ENCODE data around the gene FSTL4.
"Not testable (repeated sequence)": the region's sequence is repeated elsewhere in the genome, so short reads cannot be mapped to it uniquely, and the experiment has no call there.

Gene FSTL4

DNA sequence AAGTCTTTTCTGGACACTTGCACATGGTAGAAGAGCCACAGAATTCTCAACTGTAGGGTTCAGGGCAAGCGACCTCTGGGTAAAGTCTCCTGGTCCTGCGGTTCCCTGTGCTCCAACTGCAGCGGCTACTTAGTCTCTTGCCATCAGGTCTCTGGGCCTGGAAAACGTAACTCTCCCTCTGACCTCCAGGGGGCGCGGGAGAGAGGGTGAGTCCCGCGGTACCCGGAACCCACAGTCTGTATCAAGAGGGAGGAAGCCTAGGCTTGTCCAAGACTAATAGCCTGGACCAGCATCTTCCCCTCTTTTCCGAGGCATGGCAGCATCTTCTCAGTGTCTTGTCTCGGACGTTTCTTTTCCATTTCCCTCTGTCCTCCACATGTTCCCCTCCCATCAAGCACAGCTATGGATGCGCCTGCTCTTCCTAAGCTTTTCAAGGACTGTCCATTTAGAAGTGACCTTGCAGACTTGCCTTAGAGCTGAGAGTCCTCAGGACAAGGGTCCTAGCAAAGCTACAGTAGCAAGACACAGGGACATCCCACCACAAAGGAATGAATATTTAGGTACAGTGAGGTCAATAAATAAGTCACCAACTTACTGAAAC is 59.3 kb downstream of the FSTL4 start:
- peak; percentile 4 for DNase-seq (ENCODE audit: low read depth)

DNA sequence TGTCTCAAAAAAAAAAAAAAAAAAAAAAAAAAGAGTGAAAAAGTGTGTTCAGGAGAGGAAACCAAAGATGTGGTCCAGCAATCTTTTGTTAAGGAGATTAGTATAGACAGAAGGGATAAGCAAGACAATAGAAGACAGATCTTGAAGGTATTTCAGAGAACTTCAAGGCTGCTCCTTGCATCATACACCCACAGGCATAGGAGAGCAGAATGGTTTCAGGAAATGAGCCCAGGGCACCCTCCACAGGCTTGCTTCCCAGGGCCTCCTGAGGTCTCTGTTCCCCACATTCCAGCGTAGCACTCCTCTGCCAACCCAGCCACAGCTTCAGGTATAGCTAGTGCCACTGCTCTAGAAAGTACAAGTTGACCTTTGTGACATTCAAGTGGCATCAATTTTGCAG is 65.8 kb downstream of the FSTL4 start:
- no peak for DNase-seq (ENCODE audit: low read depth)

DNA sequence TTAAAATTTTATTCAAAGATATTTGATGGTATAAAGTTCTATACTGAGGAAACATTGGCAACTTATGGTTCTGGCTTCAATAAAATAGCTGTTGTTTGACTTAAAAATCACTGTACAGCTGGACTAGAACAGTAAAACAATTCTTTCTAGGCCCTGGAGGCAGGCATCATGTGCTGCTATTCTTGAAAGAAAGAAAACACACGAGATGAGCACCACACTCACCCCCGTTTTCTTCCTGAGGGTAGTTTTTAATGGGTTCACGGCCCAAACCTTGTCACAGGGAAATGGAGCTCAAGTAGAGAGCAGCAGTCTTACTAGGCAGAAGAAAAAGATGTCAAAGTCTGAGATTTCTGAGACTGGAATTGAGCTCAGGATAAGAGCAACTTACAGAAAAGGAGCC is 68.0 kb downstream of the FSTL4 start:
- no peak for DNase-seq (ENCODE audit: low read depth)

DNA sequence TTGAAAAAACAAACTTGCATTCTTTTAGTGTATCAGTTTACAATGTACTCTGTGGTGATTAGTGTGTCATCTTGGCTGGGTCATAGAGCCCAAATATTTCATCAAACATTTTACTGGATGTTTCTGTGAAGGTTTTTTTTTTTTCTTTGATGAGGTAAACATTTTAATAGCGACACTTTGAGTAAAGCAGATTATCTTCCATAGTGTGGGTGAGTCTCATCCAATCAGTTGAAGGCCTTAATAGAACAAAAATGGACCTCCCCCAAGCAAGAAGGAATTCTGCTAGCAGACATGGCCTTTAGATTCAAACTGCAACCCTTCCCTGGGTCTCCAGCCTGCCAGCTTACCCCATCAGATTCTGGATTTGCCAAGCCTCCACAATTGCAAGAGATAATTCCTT is 72.5 kb downstream of the FSTL4 start:
- no peak for DNase-seq (ENCODE audit: low read depth)

DNA sequence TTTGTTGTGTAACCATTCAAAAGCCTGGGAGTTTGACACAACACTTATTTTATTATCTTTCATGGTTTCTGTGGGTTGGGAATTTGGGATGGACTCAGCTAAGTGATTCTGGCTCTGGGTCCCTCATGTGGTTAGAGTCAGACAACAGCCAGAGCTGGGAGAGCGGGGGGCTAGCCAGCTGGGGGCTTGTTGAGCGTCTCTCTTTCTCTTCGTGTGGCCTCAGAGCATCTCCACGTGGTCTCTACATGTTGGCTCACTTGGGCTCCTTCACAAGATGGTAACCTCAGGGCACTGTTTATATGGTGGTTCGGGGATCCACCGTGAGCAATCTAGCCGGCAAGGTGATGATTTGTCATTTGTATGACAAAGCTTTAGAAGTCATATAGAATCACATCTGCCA is 73.6 kb downstream of the FSTL4 start:
- no peak for DNase-seq (ENCODE audit: low read depth)

DNA sequence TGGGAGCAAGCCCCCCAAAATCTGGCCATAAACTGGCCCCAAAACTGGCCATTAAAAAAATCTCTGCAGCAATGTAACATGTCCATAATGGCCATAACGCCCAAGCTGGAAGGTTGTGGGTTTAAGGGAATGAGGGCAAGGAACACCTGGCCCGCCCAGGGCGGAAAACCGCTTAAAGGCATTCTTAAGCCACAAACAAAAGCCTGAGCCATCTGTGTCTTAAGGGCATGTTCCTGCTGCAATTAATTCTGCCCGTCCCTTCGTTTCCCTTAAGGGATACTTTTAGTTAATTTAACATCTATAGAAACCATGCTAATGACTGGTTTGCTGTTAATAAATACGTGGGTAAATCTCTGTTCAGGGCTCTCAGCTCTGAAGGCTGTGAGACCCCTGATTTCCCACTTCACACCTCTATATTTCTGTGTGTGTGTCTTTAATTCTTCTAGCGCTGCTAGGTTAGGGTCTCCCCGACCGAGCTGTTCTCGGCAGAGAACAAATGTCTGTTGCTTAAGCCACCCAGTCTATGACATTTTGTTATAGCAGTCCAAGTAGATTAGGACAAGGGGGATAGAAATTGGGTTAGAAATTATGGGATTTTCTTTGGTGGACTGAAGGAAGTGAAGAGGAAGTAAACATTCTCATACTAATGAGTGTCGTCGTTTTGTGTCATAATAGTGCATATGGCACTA is 77.0 kb downstream of the FSTL4 start:
- DNase-seq (ENCODE audit: low read depth): not testable (repeated sequence)

DNA sequence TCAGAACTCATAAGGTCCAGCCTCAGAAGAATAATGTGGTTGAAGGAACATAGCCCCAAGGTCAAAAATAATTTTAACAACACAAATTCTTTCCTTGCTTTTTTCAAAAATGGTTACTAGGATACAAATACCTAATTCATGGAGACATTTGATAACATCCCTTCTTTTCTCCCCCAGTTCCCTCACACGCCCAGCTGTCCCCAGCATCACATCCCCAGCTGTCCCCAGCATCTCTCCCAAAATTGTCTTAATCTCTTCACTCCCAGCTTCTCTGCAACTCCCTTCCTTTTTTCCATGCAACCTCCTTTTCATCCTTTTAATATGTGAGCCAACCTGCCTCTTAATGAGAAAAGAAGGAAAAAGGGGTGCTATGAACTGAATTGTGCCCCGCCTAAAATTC is 77.8 kb downstream of the FSTL4 start:
- DNase-seq (ENCODE audit: low read depth): no peak

DNA sequence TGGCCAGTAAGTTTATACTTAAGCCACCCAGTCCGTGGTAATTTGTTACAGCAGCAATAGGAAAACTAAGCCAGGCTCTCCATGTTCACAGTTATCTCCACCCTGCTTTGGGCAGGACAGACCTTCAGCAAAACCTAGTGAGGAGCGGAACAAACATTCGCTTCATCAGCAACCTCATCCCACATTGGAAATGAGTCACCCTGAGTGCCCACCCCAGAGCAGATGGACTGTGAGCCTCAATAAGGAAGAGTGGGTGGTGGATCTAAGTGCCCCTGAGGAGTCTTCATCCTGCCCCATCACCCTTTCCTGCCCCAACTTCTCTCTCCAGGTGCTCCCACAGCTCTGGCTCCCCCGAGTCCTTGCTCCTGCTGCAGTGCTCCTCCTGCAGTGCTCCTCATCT is 78.8 kb downstream of the FSTL4 start:
- no peak for DNase-seq (ENCODE audit: low read depth)

DNA sequence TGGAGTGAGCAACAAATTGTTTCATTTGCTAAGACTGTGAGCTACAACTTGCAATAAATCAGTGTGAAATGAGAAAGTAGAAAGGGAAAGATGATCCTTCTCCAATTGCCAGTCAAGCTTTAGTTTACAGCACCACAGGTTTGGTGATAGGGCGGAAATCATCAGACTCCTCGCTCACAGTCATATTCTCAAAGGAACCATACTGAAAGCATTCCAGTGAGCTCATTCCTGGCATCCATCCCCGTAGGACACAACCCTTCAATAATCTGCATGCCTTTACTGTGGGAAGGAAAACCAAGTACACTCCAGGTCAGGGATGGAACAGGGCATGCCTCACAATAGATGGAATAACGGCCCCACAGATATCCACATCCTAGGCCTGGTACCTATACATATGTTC is 80.7 kb downstream of the FSTL4 start:
- no peak for DNase-seq (ENCODE audit: low read depth)

DNA sequence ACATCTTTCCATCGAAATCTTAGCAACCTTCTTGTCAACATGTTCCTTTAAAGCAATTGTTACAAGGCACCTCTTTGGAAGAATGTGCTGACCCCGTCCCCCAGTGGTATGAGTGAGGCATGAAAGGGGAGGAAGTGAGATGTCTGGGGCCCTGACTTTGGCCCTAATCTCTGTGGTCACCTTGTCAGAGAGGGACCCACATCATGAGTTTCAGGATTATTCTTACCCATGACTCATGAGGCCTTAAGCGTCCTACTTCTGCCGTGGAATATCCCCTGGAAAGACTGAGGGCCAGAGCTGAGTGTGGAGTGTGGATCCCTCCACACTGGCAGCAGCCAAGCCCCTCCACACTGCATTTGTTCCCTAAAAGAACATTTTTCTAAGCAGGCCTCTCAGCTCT is 81.2 kb downstream of the FSTL4 start:
- DNase-seq (ENCODE audit: low read depth): no peak

DNA sequence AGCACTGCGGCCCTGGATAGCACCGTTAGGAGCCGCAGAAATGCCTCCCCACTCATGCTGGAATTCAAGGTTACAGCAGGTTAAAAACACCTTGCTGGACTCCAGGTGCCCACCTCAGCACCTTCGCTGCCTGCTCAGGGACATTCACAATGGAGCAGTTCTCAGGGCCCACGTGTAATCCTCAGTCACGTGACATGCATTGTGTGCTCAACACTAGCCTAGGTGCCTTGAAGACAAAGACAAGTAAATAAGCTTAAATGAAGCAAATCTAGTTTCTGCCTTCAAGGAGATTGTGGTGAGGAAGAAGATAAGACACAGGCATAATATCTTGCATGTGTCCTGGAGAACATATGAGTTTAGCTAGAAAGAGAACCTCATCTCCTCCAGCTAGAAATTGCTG is 82.1 kb downstream of the FSTL4 start:
- no peak for DNase-seq (ENCODE audit: low read depth)

DNA sequence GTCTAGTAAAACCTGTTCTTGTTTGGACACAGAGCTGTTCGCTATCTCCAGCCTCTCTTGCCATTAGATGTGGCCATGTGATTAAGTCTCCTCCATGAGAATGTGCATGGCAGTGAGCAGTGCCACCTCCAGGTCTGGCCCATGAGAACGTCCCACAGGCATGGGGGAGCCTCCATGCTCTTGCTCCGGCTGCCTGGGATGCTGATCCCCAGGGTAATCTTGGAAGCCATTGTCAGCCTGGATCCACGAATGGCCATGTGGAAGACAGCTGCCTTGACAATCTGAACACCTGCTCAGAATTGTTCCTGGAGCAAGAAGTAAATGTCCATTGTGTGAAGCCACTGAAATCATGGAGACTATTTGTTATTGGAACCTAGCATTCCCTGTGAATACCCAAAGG is 83.5 kb downstream of the FSTL4 start:
- no peak for DNase-seq (ENCODE audit: low read depth)

DNA sequence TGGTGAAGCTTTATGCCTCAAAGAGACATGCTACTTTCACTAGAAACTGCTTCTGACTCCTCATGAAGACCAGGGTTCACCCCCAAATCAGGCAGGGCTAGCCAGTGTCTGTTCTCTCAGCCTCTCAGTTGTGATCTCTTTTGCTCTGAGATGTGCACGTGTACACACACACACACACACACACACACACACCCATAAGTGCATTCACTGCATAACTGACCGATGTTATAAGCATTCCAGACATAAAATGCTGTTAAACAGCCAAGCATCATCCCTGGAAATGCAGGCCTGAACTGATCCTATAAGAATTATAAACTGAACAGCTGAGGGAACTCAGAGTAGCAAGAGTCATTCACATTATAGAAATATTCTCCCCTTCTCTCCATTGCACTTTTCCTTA is 85.0 kb downstream of the FSTL4 start:
- DNase-seq (ENCODE audit: low read depth): no peak

DNA sequence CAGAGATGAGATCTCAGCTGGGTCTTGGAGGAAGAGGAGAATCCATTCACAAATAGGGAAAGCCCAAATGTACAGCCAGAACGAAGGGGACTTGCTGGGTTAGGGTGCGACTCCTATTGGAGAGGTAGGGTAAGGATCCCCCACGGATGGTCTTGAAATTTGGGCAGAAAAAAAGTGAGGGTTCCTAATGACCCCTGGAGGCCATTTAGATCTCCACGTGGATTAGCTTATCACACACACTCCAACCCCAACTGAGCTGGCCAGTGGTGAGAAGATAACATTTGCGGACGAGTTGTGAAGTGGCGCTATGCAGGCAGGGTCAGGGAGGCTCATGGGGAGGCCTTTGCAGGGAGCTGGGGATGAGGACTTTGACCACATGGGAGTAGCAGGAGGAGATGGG is 86.0 kb downstream of the FSTL4 start:
- DNase-seq (ENCODE audit: low read depth): no peak

DNA sequence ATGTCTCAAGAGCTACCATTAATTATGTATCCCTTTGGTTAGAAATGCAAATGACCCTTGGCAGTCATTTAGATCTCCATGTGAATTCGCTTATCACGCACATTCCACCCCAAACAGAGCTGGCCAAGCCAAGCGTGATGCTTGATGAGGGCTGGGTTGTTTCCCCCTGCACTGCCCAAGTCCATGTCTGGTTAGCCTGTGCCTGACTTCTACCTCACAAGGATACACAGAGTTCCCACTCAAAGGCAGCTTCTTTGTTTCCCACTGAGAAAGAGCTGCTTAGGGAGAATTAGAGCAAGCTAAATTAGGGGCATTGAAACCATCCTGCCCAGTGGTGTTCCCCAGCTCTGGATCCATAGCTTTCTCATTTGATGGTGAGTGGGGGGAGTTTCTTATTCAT is 87.2 kb downstream of the FSTL4 start:
- no peak for DNase-seq (ENCODE audit: low read depth)

DNA sequence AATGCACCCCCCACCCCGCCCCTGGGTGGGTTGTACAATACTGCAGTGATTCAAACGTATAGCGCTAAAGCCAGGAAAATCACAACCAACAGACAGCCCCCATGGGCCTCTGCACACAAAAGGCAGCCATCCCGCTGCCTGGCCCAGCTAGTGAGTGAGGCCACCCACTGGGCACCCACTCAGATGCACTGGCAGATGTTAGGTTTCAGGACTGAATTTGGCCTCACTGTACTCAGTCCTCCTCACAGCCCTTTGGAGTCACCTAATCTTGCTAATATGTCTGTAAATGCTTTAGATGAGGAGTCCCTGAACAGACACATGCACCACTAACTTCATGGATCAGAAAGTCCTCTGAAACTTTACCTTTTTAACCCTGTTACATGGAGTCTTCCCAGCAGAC is 87.7 kb downstream of the FSTL4 start:
- DNase-seq (ENCODE audit: low read depth): no peak

DNA sequence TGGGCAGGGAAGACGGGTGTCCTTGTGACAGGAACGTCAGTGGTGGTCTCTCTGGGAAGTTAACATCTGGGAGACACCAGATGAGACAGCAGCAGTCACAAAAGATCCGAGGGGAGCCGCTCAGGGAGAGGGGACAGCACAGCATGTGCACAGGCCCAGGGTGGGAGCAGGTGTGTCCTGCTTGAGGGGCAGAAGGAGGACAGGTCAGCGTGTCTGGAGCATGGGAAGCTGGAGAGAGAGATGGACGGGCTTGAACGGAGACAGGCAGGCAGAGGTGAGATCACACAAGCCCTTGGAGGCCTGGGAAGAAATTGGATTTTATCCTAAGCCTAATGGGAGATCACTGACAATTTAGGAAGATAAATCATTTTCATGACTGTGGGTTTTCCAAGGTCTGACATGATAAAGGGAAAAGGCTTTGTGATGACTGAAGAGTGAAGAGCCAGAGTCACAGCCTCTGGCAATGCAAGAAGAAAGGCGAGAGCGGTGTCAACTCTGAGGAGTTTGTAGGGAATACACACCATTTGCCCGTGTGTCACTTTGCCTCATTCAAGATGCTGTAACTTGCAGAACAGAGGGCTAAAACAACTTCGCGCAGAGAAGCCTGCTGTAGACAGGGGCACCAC is 88.3 kb downstream of the FSTL4 start:
- no peak for DNase-seq (ENCODE audit: low read depth)

DNA sequence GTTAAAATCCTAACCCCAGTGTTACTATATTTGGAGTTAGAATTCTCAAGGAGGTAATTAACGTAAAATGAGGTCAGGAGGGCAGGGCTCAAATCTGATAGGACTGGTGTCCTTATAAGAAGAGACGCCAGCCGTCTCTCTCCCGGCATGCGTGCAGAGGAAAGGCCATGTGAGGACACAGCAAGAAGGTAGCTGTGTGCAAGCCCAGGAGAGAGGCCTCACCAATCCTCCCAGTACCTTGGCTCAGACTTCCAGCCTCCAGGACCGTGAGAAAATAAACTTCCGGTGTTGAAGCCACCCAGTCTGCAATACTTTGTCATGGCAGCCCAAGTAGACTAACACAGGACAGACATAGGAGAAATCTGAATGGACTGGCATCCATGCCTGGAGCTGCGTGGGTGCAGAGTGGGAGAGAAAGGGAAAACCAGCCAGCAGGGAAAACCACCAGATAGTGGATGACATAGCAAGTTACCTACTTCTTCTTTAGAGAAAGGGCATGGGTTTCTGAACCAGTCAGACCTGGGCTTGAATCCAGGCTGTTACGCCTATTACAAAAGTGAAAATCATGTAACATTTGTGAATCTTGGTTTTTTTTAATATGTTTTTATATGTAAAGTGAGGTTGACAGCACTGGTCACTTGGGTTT is 89.2 kb downstream of the FSTL4 start:
- DNase-seq (ENCODE audit: low read depth): no peak

DNA sequence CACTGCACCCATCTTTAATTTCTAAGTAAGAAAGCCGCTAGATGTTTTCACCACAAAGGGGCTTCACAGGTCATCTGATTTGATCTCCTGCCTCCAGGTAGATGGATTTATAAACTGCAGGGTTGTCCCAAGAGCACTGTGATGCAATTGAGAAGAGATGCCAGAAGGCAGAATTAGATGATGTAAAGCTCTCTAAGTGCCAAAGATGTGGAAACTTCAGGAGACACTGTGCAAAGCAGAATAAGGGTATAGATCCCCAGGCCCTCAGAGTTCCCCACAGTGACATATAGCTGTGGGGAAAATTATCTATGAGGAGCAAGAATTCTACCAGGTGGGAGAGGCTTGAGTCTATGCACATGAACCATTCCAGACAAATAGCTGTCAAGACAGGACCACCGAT is 90.5 kb downstream of the FSTL4 start:
- DNase-seq (ENCODE audit: low read depth): no peak

DNA sequence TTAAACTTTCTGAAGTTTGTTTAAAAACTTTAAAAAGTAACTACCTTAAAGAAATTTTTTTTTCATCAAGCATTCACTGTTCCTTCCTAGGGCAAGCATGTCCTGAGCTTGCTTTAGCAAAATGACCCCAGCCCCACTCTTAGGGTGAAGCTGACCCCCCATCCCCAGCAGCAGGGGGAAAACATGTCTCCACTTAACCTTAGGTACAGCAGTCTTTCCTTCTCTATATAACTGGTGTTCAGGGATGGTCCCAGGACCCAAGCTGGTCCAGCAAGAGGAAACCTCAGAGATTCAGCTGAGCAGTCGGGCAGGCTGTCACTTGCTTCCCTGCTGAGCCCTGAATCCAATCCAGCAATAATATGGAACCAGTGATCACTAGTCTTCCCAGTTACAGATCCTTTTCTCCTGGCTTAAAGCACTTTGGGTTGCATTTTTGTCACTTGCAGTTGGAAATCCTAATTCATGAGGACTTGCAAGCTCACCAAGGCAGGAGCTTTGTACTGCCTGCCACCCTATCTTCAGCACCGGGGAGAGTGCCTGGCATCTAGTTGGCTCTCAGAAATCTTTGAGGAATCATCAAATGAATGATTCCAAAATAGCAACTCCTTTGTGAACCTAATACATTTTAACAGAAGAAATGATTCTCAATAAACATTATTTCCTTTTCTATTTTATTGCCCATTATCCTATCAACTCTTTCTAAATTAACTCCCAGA is 91.2 kb downstream of the FSTL4 start:
- no peak for DNase-seq (ENCODE audit: low read depth)

DNA sequence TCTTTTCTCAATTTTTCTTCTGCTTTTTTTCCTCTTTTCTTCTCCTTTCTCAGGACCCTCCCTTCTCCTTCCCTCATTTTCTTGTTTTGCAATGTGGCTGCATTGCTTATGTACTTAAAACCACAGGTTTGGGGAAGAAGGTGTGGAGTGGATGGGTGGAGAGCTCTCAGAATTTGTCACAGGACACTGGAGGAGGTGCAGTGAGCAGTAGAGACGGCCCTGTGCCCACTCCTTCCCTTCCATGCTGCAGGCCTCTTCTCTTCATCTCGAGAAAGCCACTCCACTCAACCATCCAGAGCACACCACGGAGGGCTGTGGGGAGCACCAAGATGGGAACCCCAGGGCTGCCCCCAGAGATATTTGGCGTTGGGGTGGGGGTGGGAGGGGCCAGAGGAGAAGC is 92.3 kb downstream of the FSTL4 start:
- no peak for DNase-seq (ENCODE audit: low read depth)

DNA sequence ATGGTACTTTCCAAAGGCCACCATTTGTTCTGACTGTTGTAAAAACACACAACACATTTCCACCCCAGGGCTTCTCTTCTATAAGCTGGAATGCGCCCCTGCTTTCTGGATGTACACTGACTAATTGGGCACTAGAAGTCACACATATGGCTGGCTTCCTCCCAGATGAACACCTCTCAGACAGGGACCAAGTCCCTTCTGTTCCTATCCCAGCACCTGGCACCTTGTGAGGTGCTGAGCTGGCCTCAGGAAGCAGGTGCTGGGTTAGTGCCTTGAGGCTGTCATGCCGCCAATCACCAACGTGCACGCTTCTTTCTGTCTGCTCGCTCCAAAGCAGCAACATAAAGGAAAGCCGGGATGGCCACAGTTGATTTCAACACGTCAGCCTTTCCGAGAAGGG is 93.2 kb downstream of the FSTL4 start:
- DNase-seq (ENCODE audit: low read depth): no peak

DNA sequence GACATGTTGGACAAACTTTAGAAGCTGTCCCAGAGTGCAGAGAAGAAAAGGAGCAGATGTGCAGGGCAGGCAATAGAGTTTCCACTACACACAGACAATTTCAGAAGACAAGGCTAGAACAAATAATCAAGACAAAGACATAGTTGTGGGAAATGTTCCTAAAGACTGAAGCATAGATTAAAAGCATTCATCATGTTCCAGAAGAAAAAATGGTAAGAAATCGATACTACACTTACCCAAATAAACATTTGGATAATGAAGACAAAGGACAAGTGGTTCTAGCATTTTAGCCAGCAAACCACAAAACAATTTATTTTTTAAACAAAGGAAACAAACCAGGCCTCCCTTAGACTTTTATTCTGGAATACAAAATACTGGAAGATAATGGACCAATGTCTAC is 97.9 kb downstream of the FSTL4 start:
- no peak for DNase-seq (ENCODE audit: low read depth)
